ENCODE results near the gene PAQR4.

Gene PAQR4

GRCh38 chr16:2981177-2981898 is 12.2 kb downstream of the PAQR4 start:
- no peak for TF ChIP-seq CTCF (conservative IDR thresholded peaks at IDR 0.05; ENCODE audit: low read depth)
- H3K27ac ChIP-seq, result peak overlapping the region; percentile 84

GRCh38 chr16:2981899-2982250 is 12.7 kb downstream of the PAQR4 start:
- CTCF ChIA-PET, result interaction anchor here (0.6 to 1.0 kb wide), 2 partner anchors 11 to 1185 kb away, joined by 3 read pairs; no protein-coding TSS in a partner anchor
- no peak for TF ChIP-seq CTCF (conservative IDR thresholded peaks at IDR 0.05; ENCODE audit: low read depth)
- POLR2A ChIA-PET (ENCODE audit: low non-redundant PET), result no interaction called here
- DNase-seq (ENCODE audit: low spot score), result no peak
- H3K27ac ChIP-seq, result peak overlapping the region; percentile 84

More at GRCh38 chr16:2981177-2981898, 12.2 kb downstream of the PAQR4 start:
- ChIA-PET POLR2A (ENCODE audit: low non-redundant PET) (interaction anchor here (0.5 to 1.5 kb wide), 4 partner anchors 11 to 59 kb away, joined by 3 to 7 read pairs (median 3); partner anchors contain the start of gene PAQR4), CTCF (interaction anchor here (0.7 to 1.0 kb wide), 3 partner anchors 9 to 65 kb away, joined by 3 to 8 read pairs (median 3); partner anchors contain the start of gene MMP25)
- no peak for DNase-seq (ENCODE audit: low spot score)

GRCh38 chr16:2982402-2982801 is 13.3 kb downstream of the PAQR4 start:
- DNase-seq (ENCODE audit: low spot score), result no peak
- CTCF ChIA-PET, result interaction anchor here (0.6 to 1.8 kb wide), 3 partner anchors 10 to 1184 kb away, joined by 3 to 8 read pairs (median 4); no protein-coding TSS in a partner anchor
- POLR2A ChIA-PET (ENCODE audit: low non-redundant PET), result interaction anchor here (0.7 kb wide), 2 partner anchors 40 to 714 kb away, joined by 5 to 6 read pairs; no protein-coding TSS in a partner anchor
- TF ChIP-seq CTCF (conservative IDR thresholded peaks at IDR 0.05; ENCODE audit: low read depth), result no peak
- H3K27ac ChIP-seq, result peak overlapping the region; percentile 66

- TF ChIP-seq CTCF (conservative IDR thresholded peaks at IDR 0.05; ENCODE audit: low read depth), result peak; percentile 96
- H3K27ac ChIP-seq, result peak overlapping the region; percentile 66
- DNase-seq (ENCODE audit: low spot score), result peak; percentile 89
- CTCF ChIA-PET, result interaction anchor here (1.1 to 1.8 kb wide), 2 partner anchors 11 to 35 kb away, joined by 3 to 8 read pairs; no protein-coding TSS in a partner anchor
- POLR2A ChIA-PET (ENCODE audit: low non-redundant PET), result no interaction called here
These were observed 14.6 kb downstream of the PAQR4 start for GRCh38 chr16:2983706-2984136.

- TF ChIP-seq CTCF (conservative IDR thresholded peaks at IDR 0.05; ENCODE audit: low read depth), result no peak
- peak overlapping the region; percentile 21; the same call in 1 of the 2 replicates for H3K27ac ChIP-seq
- no peak for DNase-seq (ENCODE audit: low spot score)
- POLR2A ChIA-PET (ENCODE audit: low non-redundant PET), result no interaction called here
- CTCF ChIA-PET, result interaction anchor here (0.6 kb wide), 1 partner anchor 22 kb away, joined by 6 read pairs; no protein-coding TSS in a partner anchor
These were observed 16.3 kb downstream of the PAQR4 start for GRCh38 chr16:2985462-2985861.

- DNase-seq (ENCODE audit: low spot score), result no peak
- ChIA-PET POLR2A (ENCODE audit: low non-redundant PET) (no interaction called here), CTCF (interaction anchor here (0.6 kb wide), 1 partner anchor 23 kb away, joined by 6 read pairs; no protein-coding TSS in a partner anchor)
- peak overlapping the region; percentile 21; the same call in 1 of the 2 replicates for H3K27ac ChIP-seq
- TF ChIP-seq CTCF (conservative IDR thresholded peaks at IDR 0.05; ENCODE audit: low read depth), result no peak
These were observed 16.8 kb downstream of the PAQR4 start for GRCh38 chr16:2985893-2986355.

Measured in RWPE1 (cell line).